Cardiac muscle cell (in vitro differentiated cells and primary cell): ENCODE results near the gene FBH1. TPM values are rescaled to one million over a fixed set of nuclear protein-coding genes. Genes with fewer than 3 reads are reported as not detected.

Experiments used
- DNase-seq, 2 donors: peaks; one replicate each; pipeline versions ENCODE4 v3.0.0 to v3.0.0-alpha.2; 2010 to 2017; ENCODE audit warnings: low read depth in 1 of 2, low spot score in 1 of 2
- H3K27ac ChIP-seq: fragments of 200-600 bp; sonication (generic); 2 replicates; pipeline ENCODE4 v1.5.1; 2016
- H3K27me3 ChIP-seq: fragments of 200-600 bp; sonication (generic); 2 replicates; pipeline ENCODE4 v1.6.0; 2016; ENCODE audit warnings: control low read depth
- H3K36me3 ChIP-seq: fragments of 200-600 bp; sonication (generic); 2 replicates; pipeline ENCODE4 v1.5.1; 2016; ENCODE audit warnings: control low read depth
- H3K4me1 ChIP-seq: fragments of 200-600 bp; sonication (generic); 2 replicates; pipeline ENCODE4 v1.8.1; 2017; ENCODE audit warnings: low read depth, mild to moderate bottlenecking, mixed run types
- H3K4me3 ChIP-seq: fragments of 200-600 bp; sonication (generic); 2 replicates; pipeline ENCODE4 v1.5.1; 2016; ENCODE audit warnings: mild to moderate bottlenecking
- H3K9me3 ChIP-seq: fragments of 200-600 bp; sonication (generic); 2 replicates; pipeline ENCODE4 v1.5.1; 2017; ENCODE audit warnings: low read depth, mild to moderate bottlenecking, control low read depth
- polyA plus RNA-seq: library from polyadenylated mRNA; unstranded; fragments of >200 nt; fragmentation: Nextera tagmentation; extraction: Ambion mirVana; gene quantifications from 2 replicates; pipeline ENCODE4 v1.2.1, GENCODE V29; 2016
- total RNA-seq: library from RNA; depleted of rRNA; stranded (reverse); fragments of >200 nt; gene quantifications from 2 replicates; pipeline ENCODE4 v1.2.3, GENCODE V29; 2016
- TF ChIP-seq, protein P1 (sequence below): IDR thresholded peaks from 2 replicates; pipeline ENCODE4 v1.5.1; 2012; ENCODE audit warnings: low read depth, mild to moderate bottlenecking, low read length

FBH1 gene
- total and polyA plus RNA-seq, 2 experiments from 2014 or later: 185 to 196 TPM

DNA sequence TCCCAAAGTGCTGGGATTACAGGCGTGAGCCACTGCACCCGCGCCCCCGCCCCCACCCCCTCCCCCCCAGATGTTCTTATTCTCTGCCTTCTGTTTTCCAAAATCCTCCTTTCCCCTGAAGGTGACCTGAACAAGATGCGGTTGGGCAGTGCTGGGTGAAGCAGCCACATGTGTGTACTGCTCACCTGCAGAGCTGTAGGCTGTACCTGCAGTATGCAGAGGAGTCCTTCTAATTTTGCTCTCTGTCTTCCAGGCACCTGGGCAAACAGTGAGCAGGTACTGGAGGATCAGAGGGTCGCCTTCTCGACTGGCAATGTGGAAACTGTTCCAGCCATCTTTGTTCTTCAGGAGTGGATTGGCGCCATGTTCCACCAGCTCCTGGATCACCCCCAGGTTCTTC lies 2.4 kb upstream of the FBH1 start:
- TF ChIP-seq, protein P1, sequence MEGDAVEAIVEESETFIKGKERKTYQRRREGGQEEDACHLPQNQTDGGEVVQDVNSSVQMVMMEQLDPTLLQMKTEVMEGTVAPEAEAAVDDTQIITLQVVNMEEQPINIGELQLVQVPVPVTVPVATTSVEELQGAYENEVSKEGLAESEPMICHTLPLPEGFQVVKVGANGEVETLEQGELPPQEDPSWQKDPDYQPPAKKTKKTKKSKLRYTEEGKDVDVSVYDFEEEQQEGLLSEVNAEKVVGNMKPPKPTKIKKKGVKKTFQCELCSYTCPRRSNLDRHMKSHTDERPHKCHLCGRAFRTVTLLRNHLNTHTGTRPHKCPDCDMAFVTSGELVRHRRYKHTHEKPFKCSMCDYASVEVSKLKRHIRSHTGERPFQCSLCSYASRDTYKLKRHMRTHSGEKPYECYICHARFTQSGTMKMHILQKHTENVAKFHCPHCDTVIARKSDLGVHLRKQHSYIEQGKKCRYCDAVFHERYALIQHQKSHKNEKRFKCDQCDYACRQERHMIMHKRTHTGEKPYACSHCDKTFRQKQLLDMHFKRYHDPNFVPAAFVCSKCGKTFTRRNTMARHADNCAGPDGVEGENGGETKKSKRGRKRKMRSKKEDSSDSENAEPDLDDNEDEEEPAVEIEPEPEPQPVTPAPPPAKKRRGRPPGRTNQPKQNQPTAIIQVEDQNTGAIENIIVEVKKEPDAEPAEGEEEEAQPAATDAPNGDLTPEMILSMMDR: no peak
- no peak overlapping the region for H3K27ac ChIP-seq
- H3K9me3 ChIP-seq: no peaks in the 10 kb centered on the region
- H3K4me3 ChIP-seq: no peak overlapping the region
- peaks cover 22% of the 10 kb centered on the region for H3K4me1 ChIP-seq
- H3K27me3 ChIP-seq: no peaks in the 10 kb centered on the region
- peaks cover 27% of the 10 kb centered on the region for H3K36me3 ChIP-seq
- no peak for DNase-seq

DNA sequence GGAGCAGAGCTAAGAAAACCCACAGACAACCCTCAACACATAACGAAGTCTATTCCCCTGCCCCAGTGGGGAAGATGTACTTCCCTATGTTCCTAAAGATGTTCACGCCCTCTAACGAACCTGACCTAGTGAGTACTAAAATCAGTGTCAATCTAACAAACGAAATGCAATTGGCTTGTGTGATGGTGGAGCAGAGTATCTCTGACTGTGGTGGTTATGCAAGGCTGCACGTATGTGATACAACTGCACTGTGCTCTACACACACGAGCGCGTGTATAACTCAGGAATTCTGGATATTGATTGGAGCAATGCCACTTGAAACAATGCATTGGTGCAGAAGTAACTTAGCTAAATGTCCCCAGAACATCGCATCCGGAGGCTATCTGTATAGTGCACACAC lies 1.7 kb upstream of the FBH1 start:
- H3K27me3 ChIP-seq: no peaks in the 10 kb centered on the region
- peak in 1 of 2 donors; percentile 53 for DNase-seq
- peaks cover 20% of the 10 kb centered on the region for H3K36me3 ChIP-seq

DNA sequence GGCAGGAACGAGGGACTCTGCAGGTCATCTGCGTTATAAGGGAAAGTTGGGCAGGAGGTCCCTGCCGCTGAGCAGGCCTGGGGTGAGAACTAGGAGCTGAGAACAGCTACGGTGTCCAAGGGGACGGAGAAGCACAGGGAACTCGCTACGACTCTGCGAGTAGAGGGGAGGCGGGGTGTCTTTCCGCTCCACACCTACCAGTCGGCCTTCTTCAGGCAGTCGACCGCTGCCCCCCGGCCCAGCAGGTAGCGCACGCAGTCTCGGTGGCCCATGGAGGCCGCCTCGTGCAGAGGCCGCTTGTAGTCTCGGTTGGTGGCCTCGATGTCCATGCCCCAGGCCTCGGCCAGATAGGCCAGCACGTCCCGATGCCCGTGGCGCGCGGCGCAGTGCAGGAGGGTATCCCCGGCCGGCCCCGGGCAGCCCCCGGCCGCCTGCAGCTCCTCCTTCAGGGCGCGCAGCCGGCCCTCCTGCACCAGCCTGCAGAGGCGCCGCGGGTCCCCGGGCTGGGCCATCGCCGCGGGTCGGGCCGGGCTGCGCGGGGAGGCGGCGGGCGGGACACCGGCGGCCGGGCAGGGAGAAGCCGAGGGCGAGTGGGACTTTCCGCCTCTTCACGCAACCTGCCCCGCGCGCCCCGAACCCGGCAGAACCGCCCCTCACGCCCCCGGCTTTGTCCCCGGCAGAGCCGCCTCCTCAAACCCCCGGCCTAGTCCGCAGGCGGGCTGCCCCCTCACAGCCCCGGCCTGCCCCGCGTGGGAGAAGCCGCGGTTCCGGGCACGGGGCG lies 1.0 kb upstream of the FBH1 start:
- peak overlapping the region; percentile 75 for H3K4me3 ChIP-seq
- H3K9me3 ChIP-seq: no peaks in the 10 kb centered on the region
- no peaks in the 10 kb centered on the region for H3K27me3 ChIP-seq
- H3K27ac ChIP-seq: peak overlapping the region; percentile 83
- peaks cover 36% of the 10 kb centered on the region for H3K4me1 ChIP-seq
- TF ChIP-seq, protein P1: no peak
- peak; percentile 23 to 69 for DNase-seq
- H3K36me3 ChIP-seq: peaks cover 14% of the 10 kb centered on the region

More for the DNA sequence above, 1.7 kb upstream of the FBH1 start:
- peaks cover 29% of the 10 kb centered on the region for H3K4me1 ChIP-seq
- H3K4me3 ChIP-seq: peak overlapping the region; percentile 75
- peak overlapping the region; percentile 83 for H3K27ac ChIP-seq
- H3K9me3 ChIP-seq: no peaks in the 10 kb centered on the region
- TF ChIP-seq, protein P1: no peak

DNA sequence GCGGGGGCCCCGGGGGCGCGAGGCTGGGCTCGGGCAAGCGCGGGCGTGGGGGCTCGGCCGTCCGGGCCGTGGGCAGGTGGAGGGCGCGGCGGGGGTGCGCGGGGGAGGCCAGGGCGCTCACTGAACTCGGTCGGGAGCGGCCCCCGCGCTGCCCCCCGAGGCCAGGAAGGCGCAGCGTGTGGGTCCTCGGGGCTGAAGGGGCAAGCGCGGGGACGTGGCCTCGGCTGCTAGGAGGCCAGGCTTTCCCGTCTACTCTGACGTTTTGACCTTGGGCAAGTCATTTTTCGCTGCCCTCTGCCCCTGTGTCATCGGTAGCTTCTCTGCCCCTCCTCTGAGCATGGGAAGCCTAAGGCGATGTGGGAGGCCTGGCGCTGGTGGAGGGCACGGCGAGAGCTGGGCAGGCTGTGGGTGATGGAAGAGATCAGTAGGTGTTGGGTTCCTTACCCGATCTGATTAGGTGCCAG lies 441 bp downstream of the FBH1 start:
- Histone ChIP-seq H3K27me3 (no peaks in the 10 kb centered on the region), H3K4me1 (peaks cover 49% of the 10 kb centered on the region), H3K27ac (peak overlapping the region; percentile 95), H3K9me3 (no peaks in the 10 kb centered on the region), H3K4me3 (peak overlapping the region; percentile 54), H3K36me3 (peaks cover 10% of the 10 kb centered on the region)
- DNase-seq: peak; percentile 18 to 25
- TF ChIP-seq, protein P1: no peak

DNA sequence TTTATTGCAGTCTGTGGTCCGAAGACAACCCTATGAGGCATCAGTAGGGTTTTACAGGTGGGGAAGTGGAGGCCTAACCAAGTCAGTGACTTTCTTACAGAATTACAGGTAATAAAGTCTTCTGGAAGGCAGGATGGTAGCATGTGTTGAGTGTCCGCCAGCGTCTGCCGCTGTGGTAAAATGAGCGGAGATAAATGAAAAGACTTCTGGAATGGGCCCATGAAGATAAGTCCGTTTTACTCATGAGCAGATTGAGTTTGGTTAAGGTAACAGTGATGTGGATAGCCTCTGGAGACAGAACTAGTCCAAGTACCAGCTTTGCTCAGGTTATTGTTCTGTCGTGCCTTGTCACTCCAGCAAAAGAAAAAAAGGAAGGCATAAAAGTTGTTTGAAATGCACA lies 966 bp downstream of the FBH1 start:
- no peaks in the 10 kb centered on the region for H3K27me3 ChIP-seq
- H3K9me3 ChIP-seq: no peaks in the 10 kb centered on the region
- H3K36me3 ChIP-seq: peaks cover 4% of the 10 kb centered on the region
- TF ChIP-seq, protein P1: no peak
- peak overlapping the region; percentile 54 for H3K4me3 ChIP-seq
- DNase-seq: peak in 1 of 2 donors; percentile 25
- H3K27ac ChIP-seq: peak overlapping the region; percentile 95
- peaks cover 54% of the 10 kb centered on the region for H3K4me1 ChIP-seq
